Uterus (tissue), 4 donors: Measurements from ENCODE around the gene MYL12B. TPM values are rescaled to one million over a fixed set of nuclear protein-coding genes. Genes with fewer than 3 reads are reported as not detected.
"Not testable (repeated sequence)": the region's sequence is repeated elsewhere in the genome, so short reads cannot be mapped to it uniquely, and the experiment has no call there.

Experiments used
- DNase-seq, 2 donors: peaks; one replicate each; pipeline ENCODE4 v3.0.0-alpha.2; 2019 to 2020
- H3K27ac ChIP-seq, 2 donors: fragments of 200-600 bp; sonication (generic); 1 replicate in 1 of 2; 2 replicates in 1 of 2; pipeline ENCODE4 v1.5.1; 2016 to 2018
- H3K27me3 ChIP-seq, 2 donors: fragments of 200-600 bp; sonication (generic); one replicate each; pipeline ENCODE4 v1.5.1; 2018 to 2019; ENCODE audit warnings: control low read depth in 1 of 2
- H3K36me3 ChIP-seq, 2 donors: fragments of 200-600 bp; sonication (generic); one replicate each; pipeline ENCODE4 v1.5.1; 2019; ENCODE audit warnings: control low read depth in 1 of 2
- H3K4me1 ChIP-seq, 2 donors: fragments of 200-600 bp; sonication (generic); one replicate each; pipeline ENCODE4 v1.5.1; 2018 to 2019; ENCODE audit warnings: control low read depth in 1 of 2
- H3K4me3 ChIP-seq, 2 donors: fragments of 200-600 bp; sonication (generic); 1 replicate in 1 of 2; 2 replicates in 1 of 2; pipeline ENCODE4 v1.5.1; 2018 to 2019; ENCODE audit warnings: mild to moderate bottlenecking in 1 of 2
- H3K9me3 ChIP-seq, 2 donors: fragments of 200-600 bp; sonication (generic); one replicate each; pipeline ENCODE4 v1.5.1; 2019; ENCODE audit warnings: control low read depth in 1 of 2
- POLR2A ChIP-seq, 2 donors: fragments of 450-650 bp; IDR thresholded peaks; one replicate each; pipeline ENCODE4 v1.6.1; 2016; ENCODE audit warnings: antibody characterized with exemption in 2 of 2, mild to moderate bottlenecking in 1 of 2, moderate library complexity in 1 of 2
- intact Hi-C: fragments of 100-400 bp; cut with DNase I; formaldehyde crosslinking; loops from one replicate; pipeline ENCODE4 v1.15.1; 2023; ENCODE audit warnings: low total_unique reads
- total RNA-seq, 4 donors: library from RNA; depleted of rRNA in 3 of 4; stranded (reverse); fragments of >200 nt in 3 of 4; gene quantifications; one replicate each; pipeline versions ENCODE4 v1.1.0 to v1.2.4, GENCODE V29; 2014 to 2023
- TF ChIP-seq, protein P1 (sequence below), 4 experiments: fragments of 200-600 bp in 2 of 4; fragments of 450-650 bp in 2 of 4; sonication (generic) in 2 of 4; IDR thresholded peaks; one replicate each; pipeline ENCODE4 v1.5.1; 2016 to 2019; ENCODE audit warnings: antibody characterized with exemption in 4 of 4, mild to moderate bottlenecking in 2 of 4, moderate library complexity in 1 of 4
- donor health status: DM: yes; HTN: yes; CAD: no.

Gene MYL12B
- total RNA-seq, 4 donors from 2014 or later = 236 to 387 (median 305) TPM

DNA sequence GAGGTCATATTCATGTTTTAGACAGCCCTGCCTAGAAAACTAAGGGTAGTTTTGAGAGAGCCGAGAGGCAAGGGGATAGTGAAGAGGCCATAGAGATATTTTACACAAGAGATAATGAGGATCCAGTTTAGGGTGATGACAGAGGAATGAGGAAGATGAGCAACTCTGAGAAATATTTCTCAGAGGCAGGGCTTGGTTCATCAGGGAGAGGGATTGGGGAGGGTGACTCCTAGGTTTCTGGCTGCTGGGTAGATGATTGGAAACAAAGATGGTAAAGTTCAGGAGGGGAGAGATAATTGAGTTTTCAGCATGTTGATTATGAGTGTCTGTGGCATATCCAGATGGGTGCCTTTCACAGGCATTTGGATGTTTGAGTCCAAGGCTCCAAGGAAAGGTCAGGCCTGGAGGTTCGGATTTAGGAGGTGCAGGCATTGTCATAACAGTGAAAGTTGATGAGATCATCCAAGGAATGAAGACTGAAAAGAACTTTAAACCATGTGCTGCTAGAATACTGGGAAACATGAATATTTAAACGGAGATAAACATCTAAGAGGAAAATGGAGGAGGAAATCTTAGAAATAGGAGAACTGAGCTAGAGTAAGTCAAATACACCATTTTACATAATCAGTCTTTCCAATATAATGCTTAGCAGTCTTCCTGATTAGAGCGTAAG lies 7.4 kb downstream of the MYL12B start:
- H3K36me3 ChIP-seq = no peaks in the 10 kb centered on the region
- DNase-seq = no peak
- no peak overlapping the region for H3K4me3 ChIP-seq
- H3K9me3 ChIP-seq = no peaks in the 10 kb centered on the region
- no peaks in the 10 kb centered on the region for H3K27me3 ChIP-seq
- TF ChIP-seq, protein P1, sequence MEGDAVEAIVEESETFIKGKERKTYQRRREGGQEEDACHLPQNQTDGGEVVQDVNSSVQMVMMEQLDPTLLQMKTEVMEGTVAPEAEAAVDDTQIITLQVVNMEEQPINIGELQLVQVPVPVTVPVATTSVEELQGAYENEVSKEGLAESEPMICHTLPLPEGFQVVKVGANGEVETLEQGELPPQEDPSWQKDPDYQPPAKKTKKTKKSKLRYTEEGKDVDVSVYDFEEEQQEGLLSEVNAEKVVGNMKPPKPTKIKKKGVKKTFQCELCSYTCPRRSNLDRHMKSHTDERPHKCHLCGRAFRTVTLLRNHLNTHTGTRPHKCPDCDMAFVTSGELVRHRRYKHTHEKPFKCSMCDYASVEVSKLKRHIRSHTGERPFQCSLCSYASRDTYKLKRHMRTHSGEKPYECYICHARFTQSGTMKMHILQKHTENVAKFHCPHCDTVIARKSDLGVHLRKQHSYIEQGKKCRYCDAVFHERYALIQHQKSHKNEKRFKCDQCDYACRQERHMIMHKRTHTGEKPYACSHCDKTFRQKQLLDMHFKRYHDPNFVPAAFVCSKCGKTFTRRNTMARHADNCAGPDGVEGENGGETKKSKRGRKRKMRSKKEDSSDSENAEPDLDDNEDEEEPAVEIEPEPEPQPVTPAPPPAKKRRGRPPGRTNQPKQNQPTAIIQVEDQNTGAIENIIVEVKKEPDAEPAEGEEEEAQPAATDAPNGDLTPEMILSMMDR (IDR thresholded peaks at IDR 0.05) = no peak
- no peak for TF ChIP-seq POLR2A (IDR thresholded peaks at IDR 0.05)
- intact Hi-C loops = no loop called here
- H3K4me1 ChIP-seq = peaks cover 5 to 9% of the 10 kb centered on the region in 2 donors
- no peak overlapping the region for H3K27ac ChIP-seq

DNA sequence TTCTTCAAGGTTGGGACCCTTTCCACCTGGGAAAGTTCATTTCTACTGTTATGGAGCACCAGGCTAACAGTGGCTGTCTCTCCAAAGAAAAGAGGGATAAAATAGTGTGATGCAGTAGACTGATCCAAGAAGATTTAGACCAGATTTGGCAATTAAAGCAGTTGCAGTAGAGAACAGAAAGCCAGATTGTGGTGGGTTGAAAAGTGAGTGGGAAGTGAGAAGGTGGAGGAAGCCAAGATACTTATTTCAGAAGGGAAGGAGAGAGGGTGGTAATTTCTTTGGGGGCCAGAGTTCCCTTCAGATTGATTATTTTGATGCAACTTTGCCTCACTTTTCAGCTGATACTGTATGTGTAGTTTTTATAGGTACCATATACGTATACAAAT lies 8.0 kb downstream of the MYL12B start:
- intact Hi-C loops = no loop called here
- H3K27ac ChIP-seq = no peak overlapping the region

DNA sequence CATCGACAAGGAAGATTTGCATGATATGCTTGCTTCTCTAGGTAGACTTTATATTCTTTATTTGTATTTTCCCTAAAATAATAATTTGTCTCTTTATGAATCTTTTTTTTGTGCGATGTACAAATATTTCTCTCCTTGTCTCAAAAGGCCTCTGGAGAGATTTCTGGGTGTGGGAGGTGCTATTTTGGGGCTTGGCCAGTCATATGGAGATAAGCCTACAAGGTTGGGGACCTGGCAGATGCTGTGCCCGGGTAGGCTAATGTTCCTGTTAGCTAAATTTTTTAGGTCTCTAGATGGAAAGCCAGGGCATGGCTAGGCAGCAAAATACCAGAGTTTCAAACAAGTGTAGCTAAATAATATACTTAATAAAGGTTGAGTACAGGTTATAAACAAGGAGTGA lies 11.1 kb downstream of the MYL12B start:
- no peak for DNase-seq
- Histone ChIP-seq H3K27ac (no peak overlapping the region), H3K4me3 (no peak overlapping the region), H3K27me3 (no peaks in the 10 kb centered on the region), H3K36me3 (no peaks in the 10 kb centered on the region), H3K9me3 (no peaks in the 10 kb centered on the region), H3K4me1 (no peaks in the 10 kb centered on the region)
- intact Hi-C loops = no loop called here
- TF ChIP-seq, protein P1 (IDR thresholded peaks at IDR 0.05) = no peak
- TF ChIP-seq POLR2A (IDR thresholded peaks at IDR 0.05) = no peak

More for the DNA sequence above, 8.0 kb downstream of the MYL12B start:
- peaks cover 5 to 9% of the 10 kb centered on the region in 2 donors for H3K4me1 ChIP-seq
- no peak for DNase-seq
- no peak for TF ChIP-seq POLR2A (IDR thresholded peaks at IDR 0.05)
- TF ChIP-seq, protein P1 (IDR thresholded peaks at IDR 0.05) = no peak
- H3K9me3 ChIP-seq = no peaks in the 10 kb centered on the region
- no peaks in the 10 kb centered on the region for H3K36me3 ChIP-seq
- H3K4me3 ChIP-seq = no peak overlapping the region
- H3K27me3 ChIP-seq = no peaks in the 10 kb centered on the region

DNA sequence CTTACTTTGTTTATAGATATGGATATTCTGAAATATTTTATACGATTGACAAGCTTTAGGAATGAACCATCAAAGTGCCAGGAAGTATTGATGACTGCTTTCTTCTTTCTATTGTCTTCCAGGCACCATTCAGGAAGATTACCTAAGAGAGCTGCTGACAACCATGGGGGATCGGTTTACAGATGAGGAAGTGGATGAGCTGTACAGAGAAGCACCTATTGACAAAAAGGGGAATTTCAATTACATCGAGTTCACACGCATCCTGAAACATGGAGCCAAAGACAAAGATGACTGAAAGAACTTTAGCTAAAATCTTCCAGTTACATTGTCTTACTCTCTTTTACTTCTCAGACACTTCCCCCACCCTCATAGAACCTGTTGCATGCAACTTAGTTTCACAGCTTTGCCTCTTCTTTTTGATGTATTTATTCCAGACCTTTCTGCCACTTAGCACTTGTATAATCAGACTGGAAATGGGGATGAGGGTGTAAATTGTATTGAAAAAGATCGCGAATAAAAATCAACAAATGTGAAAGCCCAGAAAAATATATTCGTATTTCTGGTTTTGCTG lies 15.8 kb downstream of the MYL12B start:
- H3K9me3 ChIP-seq, H3K4me1 ChIP-seq, H3K27ac ChIP-seq, H3K27me3 ChIP-seq, intact Hi-C loops, H3K36me3 ChIP-seq, DNase-seq, H3K4me3 ChIP-seq: not testable (repeated sequence)

DNA sequence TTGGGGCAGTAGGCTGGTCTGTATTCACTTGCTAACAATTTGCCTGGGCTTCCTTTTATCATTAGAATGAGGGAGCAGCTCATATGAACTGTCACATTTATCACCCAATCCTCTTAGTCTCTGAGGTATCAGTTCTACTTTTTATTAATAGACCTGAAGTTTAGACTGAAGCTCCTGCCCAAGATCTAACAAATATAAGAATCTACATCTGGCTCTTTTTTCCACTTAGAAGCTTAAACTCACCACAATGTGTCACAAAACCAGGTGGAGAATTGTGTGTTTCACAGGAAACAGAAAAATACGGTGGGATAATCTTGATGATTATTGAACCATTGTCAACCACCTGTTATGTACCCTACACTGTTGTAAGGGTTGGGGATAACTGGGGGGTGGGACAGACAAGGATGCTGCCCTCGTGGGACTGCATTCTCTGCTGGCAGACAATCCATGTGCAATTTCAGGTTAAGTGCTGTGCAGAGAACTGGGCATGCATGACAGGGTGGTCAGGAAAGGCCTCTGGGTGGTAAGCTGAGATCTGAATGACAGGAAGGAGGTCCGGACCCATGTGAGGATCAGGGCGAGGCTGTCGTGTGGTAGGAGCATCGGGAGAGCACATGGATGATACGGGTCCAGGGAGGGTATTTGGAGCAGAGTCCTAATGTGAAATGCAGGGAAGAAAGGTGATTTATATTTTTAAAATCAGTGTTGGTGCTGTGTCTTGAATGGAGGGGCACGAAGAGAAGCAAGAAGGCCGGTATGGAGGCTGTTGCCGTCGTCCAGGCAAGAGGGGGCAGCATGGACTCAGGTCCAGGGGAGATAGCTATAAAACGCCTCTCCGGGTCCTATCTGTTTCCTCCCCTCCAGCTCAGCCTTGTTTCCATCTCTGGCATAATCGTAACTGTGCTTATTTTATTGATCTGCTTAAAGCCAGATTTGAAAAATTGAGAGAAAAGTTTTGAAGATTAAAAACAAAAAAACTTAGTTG lies 17.6 kb downstream of the MYL12B start:
- H3K27ac ChIP-seq = no peak overlapping the region
- intact Hi-C loops = loop anchor here (2.0 kb wide), 1 partner anchor 387 kb away; no protein-coding TSS in a partner anchor

More for the DNA sequence above, 17.6 kb downstream of the MYL12B start:
- TF ChIP-seq, protein P1 (IDR thresholded peaks at IDR 0.05) = no peak
- TF ChIP-seq POLR2A (IDR thresholded peaks at IDR 0.05) = no peak
- DNase-seq = no peak
- Histone ChIP-seq H3K4me3 (no peak overlapping the region), H3K36me3 (no peaks in the 10 kb centered on the region), H3K4me1 (no peaks in the 10 kb centered on the region), H3K27me3 (no peaks in the 10 kb centered on the region), H3K9me3 (no peaks in the 10 kb centered on the region)
